Fibroblast of pulmonary artery (primary cell): ENCODE results near the gene WNK2.

Source experiments
- DNase-seq: peaks from one replicate; pipeline ENCODE4 v3.0.0-alpha.2; 2010; ENCODE audit warnings: low read depth
- H3K4me3 ChIP-seq: replicated peaks from 2 replicates; pipeline ENCODE4 v1.5.1; 2011; ENCODE audit warnings: low read depth, mild to moderate bottlenecking, control low read depth, low read length, moderate library complexity
- TF ChIP-seq, protein P1 (sequence below): IDR thresholded peaks from 2 replicates; pipeline ENCODE4 v1.5.1; 2011; ENCODE audit warnings: mild to moderate bottlenecking, control low read depth, low read length, inconsistent platforms; ENCODE audit errors: missing control alignments

WNK2 gene

DNA sequence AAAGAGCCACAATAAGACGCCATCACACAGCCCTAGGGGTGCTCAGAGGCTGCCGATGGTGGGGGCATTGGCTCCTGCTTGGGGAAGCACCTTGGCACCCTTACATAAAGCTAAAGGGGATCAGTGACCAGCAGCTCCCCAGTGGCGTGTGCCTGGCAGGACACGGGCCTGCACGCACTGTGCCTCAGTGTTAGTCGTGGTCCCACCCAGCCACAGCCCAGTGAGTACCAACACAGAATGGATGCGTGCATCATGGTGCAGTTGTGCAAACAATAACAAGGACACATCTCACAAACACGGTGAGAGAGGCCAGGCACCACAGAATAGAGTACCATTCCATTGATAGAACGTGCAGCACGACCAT lies 103.2 kb downstream of the WNK2 start:
- no peak for DNase-seq
- no peak overlapping the region for H3K4me3 ChIP-seq
- TF ChIP-seq, protein P1, sequence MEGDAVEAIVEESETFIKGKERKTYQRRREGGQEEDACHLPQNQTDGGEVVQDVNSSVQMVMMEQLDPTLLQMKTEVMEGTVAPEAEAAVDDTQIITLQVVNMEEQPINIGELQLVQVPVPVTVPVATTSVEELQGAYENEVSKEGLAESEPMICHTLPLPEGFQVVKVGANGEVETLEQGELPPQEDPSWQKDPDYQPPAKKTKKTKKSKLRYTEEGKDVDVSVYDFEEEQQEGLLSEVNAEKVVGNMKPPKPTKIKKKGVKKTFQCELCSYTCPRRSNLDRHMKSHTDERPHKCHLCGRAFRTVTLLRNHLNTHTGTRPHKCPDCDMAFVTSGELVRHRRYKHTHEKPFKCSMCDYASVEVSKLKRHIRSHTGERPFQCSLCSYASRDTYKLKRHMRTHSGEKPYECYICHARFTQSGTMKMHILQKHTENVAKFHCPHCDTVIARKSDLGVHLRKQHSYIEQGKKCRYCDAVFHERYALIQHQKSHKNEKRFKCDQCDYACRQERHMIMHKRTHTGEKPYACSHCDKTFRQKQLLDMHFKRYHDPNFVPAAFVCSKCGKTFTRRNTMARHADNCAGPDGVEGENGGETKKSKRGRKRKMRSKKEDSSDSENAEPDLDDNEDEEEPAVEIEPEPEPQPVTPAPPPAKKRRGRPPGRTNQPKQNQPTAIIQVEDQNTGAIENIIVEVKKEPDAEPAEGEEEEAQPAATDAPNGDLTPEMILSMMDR, result no peak

DNA sequence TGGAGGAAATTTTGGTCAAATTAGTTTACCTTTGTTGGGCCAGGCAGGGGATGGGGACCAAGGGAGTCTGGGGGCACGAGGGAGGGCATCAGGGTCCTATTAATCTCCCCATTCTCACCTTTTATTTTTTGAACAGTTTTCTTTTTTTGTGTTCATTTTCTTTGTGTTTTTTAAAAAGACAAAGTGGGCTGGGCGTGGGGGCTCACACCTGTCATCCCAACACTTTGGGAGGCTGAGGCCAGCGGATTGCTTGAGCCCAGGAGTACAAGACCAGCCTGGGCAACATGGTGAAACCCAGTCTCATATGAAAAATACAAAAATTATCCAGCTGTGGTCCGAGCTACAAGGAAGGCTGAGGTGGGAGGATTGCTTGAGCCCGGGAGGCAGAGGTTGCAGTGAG lies 103.7 kb downstream of the WNK2 start:
- no peak overlapping the region for H3K4me3 ChIP-seq
- TF ChIP-seq, protein P1, result no peak

GRCh38 chr9:93288341-93288740 lies 104.4 kb downstream of the WNK2 start:
- no peak for DNase-seq
- TF ChIP-seq, protein P1, result no peak

More for the DNA sequence above, 103.7 kb downstream of the WNK2 start:
- no peak for DNase-seq

DNA sequence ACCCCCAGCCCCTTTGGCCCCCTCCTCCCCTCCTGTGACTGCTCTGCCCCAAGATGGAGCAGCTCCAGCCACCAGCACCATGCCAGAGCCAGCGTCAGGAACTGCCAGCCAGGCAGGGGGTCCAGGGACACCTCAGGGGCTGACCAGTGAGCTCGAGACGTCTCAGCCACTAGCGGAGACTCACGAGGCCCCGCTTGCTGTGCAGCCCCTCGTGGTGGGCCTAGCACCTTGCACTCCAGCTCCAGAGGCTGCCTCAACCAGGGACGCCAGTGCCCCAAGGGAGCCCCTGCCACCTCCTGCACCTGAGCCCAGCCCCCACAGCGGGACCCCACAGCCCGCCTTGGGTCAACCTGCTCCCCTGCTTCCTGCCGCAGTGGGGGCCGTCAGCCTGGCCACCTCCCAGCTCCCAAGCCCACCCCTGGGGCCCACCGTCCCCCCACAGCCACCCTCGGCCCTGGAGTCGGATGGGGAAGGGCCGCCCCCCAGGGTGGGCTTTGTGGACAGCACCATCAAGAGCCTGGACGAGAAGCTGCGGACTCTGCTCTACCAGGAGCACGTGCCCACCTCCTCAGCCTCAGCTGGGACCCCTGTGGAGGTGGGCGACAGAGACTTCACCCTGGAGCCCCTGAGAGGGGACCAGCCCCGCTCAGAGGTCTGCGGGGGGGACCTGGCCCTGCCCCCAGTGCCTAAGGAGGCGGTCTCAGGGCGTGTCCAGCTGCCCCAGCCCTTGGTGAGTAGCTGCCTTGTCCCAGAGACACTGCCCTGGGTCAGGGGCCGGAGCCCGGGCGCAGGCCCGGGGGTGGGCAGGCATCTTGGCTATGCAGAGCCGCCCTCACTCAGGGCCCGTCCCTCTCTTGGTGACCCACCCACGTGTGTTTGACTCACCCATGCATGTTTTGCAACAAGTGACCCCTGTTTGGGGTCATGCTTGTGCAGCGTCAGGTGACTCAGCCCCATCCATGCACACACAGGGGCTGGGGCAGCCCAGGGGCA lies 105.2 kb downstream of the WNK2 start:
- peak; percentile 23 for DNase-seq
- TF ChIP-seq, protein P1, result no peak
- no peak overlapping the region for H3K4me3 ChIP-seq

More at GRCh38 chr9:93288341-93288740, 104.4 kb downstream of the WNK2 start:
- no peak overlapping the region for H3K4me3 ChIP-seq

- H3K4me3 ChIP-seq, result no peak overlapping the region
- DNase-seq, result no peak
- TF ChIP-seq, protein P1, result no peak
Measured at GRCh38 chr9:93290495-93291434, 106.8 kb downstream of the WNK2 start.

DNA sequence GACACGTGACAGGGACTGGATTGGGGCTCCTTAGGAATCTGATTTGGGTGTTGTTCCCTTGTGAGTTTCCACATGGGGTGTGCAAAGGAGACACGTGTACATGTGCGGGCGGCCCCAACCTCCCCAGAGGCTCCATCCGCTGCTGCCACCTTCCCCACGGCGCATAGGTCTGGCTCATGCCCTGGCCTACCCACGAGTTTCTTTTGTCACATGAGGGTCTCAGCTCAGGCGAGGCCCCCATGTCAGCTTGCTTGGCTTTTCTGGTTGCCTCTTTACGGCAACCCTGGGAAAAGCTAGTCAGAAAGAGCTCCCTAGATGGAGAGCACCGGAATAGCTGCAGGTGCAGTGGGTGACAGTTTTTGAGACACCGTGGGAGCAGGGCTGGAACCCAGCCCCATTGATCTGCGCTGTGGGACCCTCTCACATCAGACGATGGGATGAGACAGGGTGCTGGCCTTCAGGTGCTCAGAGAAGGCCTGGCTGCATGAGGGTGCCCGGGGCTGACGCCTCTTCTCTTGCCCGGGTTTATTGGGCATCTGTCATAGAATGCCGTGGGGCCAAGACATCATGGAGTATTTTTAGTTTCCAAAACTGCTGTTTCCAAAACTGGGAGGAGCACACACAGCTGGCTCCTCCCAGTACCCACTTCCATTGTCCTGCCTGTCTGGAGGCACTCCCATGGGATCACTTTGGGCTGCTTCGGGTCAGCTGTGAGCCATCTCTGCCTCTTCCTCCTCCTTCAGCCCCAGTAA lies 107.8 kb downstream of the WNK2 start:
- no peak overlapping the region for H3K4me3 ChIP-seq
- DNase-seq, result no peak
- TF ChIP-seq, protein P1, result no peak
